Inflammatory macrophage (primary cell): Measurements from ENCODE around the gene FFAR1.
A peak's percentile ranks its signal among the peaks of the same experiment; 100 is the strongest.

Source experiments
- DNase-seq, 2 donors: peaks; one replicate each; pipeline ENCODE4 v3.0.0-alpha.2; 2020 to 2022
- total RNA-seq, 18 experiments: gene quantifications; one replicate each; lab custom pipeline; 2026; ENCODE audit warnings: mixed read lengths in 6 of 18, inconsistent platforms in 2 of 18; lab: John Stamatoyannopoulos, UW

The FFAR1 gene, protein sequence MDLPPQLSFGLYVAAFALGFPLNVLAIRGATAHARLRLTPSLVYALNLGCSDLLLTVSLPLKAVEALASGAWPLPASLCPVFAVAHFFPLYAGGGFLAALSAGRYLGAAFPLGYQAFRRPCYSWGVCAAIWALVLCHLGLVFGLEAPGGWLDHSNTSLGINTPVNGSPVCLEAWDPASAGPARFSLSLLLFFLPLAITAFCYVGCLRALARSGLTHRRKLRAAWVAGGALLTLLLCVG (N-terminal part only)
- 0 to 0.74 (median 0.22) reads per million in 18 experiments for total RNA-seq

DNA sequence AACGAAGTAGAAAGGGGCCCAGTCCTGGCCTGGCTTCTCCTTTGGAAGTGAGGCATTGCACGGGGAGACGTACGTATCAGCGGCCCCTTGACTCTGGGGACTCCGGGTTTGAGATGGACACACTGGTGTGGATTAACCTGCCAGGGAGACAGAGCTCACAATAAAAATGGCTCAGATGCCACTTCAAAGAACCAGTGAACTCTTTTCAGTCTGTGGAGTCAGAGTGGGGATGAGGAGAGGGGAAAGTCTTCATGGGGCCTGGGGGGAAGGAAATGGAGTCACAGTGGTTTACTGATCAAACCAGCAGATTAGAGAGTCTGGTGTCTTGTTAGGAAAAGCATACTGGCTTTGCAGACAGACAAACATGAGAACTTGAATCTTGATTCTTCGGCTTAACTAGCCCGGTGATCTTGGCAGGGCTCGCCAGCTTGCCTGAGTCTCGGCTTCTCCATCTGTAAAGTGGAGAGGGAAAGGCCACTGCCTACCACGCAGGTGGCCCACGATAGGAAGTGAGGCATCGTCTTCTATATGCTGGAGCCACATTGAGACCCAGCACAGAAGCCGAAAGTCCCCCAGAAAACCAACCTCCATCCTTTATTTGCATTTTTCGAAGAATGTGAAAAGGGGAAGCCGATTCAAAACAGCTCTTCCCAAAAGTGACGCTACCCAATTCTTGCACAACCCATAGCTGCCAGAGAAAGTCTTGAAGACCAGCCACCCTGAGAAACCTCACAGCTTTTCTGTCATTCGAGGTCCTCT, at the start of gene FFAR1:
FFAR1 (plus strand) TSS at position 732 of the 759 bp plus-strand sequence. CDS start 3,650 bp downstream, outside the sequence.
- peak; percentile 84 to 88 for DNase-seq

- DNase-seq = no peak
Observed at GRCh38 chr19:35297922-35298321, 49.8 kb upstream of the FFAR1 start.

GRCh38 chr19:35298561-35298972, 49.1 kb upstream of the FFAR1 start:
- DNase-seq = no peak

DNA sequence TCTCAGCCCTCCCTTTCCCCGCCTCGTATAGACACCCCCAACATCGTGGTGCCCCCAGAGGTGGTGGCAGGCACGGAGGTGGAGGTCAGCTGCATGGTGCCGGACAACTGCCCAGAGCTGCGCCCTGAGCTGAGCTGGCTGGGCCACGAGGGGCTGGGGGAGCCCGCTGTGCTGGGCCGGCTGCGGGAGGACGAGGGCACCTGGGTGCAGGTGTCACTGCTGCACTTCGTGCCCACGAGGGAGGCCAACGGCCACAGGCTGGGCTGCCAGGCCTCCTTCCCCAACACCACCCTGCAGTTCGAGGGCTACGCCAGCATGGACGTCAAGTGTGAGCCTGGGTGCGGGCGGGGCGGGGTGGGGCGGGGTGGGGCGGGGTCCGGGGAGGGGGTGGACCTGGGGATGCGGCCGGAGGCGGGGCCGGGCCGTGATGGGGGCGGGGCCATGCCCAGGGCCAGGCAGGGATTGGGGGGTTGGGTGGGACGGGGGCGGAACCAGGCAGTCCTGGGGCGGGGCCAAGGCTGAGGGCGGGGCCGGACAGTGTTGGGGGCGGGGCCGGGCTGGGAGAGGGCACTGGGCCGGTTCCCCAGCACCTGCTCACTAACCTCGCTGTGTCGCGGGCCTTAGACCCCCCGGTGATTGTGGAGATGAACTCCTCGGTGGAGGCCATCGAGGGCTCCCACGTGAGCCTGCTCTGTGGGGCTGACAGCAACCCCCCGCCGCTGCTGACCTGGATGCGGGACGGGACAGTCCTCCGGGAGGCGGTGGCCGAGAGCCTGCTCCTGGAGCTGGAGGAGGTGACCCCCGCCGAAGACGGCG, 48.0 kb upstream of the FFAR1 start:
- DNase-seq = no peak

DNA sequence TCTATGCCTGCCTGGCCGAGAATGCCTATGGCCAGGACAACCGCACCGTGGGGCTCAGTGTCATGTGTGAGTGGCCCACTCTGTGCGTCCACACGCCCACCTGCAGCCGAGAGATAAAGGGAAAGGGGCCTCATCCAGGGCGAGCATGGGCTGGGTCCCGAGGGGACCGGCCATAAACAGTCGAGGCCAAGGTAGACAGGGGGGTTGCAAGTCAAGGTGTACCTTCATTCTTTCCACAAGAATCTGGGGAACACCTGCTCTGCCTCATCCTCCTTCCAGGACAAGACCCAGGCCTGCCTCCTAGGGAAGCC, 47.4 kb upstream of the FFAR1 start:
- no peak for DNase-seq

DNA sequence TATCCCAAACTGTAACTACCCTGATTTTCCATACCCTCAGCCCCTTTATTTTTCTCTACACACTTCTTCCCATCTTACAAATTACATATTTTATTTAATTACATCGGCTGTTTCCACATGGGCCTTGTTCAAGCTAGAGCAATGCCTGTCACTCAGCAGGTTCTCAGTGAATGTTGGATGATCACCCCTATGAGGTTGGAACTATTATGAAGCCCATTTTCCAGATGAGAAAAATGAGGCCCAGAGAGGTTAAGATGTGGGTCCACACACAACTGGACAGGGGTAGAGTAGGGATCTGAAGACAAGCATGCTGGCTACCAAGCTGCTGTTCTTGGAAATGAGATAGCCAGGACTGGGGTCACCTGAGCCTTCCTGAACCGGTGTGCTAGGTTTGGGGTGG, 45.7 kb upstream of the FFAR1 start:
- DNase-seq = no peak

DNA sequence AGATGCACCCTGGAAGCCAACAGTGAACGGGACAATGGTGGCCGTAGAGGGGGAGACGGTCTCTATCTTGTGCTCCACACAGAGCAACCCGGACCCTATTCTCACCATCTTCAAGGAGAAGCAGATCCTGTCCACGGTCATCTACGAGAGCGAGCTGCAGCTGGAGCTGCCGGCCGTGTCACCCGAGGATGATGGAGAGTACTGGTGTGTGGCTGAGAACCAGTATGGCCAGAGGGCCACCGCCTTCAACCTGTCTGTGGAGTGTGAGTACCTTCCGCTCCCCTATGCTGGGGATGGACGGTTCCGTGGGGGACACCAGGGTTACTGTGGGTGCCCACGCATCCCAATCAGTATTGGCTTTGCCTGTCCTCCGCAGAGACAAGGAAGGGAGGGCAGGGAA, 45.3 kb upstream of the FFAR1 start:
- no peak for DNase-seq

GRCh38 chr19:35303357-35303915, 44.3 kb upstream of the FFAR1 start:
- DNase-seq = peak; percentile 34 to 56

DNA sequence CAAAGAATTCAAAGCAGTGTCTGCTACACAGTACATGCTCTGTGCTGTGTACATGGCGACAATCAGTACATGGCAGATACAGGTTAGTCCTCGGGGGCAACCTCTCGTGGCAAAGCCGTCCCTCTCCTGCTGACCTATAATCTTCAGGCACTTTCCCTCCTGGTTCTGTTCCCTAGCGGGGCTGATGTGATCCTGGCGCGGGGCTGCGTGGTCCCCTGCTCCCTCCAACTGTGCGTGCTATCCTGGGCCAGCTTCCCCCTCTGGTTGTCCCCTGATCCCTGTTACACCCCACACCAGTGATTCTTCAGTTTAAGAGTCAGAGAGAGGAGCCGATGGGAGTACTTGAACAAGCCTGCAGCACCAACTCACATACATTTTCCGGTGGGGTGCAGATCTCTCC, 43.7 kb upstream of the FFAR1 start:
- no peak for DNase-seq

DNA sequence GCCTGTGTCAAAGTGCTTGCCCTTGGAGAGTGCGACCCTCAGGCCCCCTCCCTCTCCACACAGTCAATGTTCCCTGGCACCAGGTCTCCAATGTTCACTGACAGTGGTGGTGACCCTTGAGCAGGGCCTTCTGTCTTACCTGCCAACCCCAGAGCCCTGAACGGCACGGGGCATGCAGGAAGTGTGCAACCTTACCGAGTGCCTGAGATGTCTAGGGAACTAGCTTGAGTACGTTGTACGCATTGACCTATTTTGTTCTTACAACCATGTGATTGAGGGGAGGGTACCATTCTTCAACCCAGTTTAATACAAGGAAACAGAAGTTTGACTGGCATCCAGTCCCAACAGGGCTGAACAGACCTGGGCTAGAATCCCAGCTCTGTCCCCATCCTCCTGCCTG, 42.5 kb upstream of the FFAR1 start:
- DNase-seq = peak in 1 of 2 donors; percentile 33

- DNase-seq = no peak
Observed at GRCh38 chr19:35306473-35307246, 41.0 kb upstream of the FFAR1 start.

DNA sequence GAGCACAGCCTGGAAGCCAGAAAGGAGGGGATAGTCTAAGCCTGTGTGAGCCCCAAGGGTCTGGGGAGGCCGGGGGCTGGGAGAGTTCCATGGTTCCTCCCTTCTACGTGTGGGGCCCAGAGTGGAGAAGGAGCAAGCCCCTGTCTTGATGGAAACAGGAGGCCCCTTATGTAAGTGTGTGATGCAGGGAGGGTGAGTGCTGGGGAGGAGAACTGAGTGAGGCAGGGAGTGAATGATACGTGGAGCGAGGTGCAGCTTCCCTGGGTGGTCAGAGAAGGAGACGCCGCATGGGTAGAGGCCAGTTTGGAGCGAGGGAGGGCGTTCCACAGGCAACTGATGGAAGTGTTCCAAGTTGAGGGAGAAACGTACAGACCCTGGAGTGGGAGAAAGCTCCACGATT, 39.8 kb upstream of the FFAR1 start:
- no peak for DNase-seq

DNA sequence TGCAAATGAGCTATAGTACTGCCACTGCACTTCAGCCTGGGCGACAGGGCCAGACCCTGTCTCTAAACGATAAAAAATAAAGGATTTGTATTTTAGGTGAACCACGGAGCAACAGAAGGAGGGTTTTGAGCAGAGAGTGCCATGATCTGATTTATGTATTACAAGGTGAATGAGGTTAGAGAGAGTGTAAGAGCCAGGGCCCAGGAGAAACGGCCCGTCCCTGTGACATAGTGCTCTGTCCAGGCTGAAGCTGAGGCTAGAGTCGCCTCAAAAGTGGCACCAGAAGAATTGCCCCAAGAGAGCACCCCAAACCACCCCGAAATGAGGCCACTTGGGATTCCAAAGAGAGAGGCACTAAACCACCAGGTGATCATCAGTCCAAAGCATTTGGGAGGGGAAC, 38.8 kb upstream of the FFAR1 start:
- no peak for DNase-seq

- DNase-seq = no peak
Observed at GRCh38 chr19:35309481-35310279, 38.0 kb upstream of the FFAR1 start.

DNA sequence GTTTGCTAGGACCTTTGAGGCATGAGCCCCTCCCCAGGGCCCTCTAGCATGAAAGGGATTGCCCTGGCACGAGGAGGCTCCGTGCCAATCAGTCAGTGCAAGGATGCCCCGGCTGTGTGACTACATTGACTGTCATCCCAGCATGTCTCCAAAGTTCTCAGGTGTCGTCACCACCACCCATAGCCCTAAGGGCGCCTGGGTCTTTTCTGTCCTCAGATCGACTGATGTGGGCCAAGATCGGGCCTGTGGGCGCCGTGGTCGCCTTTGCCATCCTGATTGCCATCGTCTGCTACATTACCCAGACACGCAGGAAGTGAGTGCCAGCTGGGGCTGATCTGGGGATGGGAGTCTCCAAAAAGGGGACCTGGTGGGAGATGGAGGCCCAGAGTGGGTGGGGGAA, 37.4 kb upstream of the FFAR1 start:
- no peak for DNase-seq

GRCh38 chr19:35310811-35311465, 36.8 kb upstream of the FFAR1 start:
- no peak for DNase-seq

- DNase-seq = no peak
Observed at GRCh38 chr19:35311901-35312665, 35.6 kb upstream of the FFAR1 start.

DNA sequence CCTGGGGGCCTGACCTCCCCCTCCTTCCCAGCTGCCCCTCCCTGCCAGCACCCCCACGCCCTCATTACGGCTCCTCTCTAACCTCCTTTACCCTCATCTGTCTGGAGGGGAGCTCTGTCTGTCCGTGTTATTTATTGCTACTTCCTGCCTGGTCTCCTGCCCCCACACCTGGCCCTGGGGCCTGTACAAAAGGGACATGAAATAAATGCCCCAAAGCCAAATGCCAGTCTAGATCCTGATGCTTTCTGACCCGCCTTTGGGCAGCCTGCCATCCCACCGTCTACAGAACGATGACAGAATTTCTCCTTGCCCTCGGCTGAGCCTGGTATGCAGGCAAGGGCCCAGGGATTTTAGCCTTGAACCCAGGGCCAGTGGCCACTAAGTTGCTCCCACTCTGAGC, 34.1 kb upstream of the FFAR1 start:
- no peak for DNase-seq

DNA sequence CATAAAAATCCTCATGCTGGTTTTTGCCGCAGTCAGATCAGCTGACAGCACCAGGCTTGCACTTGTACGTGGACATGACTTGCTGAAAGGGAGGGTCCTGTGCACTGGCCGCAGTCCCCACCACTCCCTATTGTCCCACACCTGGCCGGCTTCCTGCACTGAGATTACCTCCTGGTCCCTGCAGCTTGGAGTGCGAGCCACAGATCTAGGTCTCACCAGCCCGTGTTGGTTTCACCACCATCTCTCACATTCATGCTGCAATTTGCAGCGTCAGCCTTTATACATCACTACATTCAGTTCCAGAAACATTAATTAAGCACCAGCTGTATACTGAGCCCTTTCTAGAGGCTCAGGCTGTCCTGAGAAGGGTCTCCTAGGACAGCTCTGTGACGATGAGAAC, 33.7 kb upstream of the FFAR1 start:
- DNase-seq = no peak

GRCh38 chr19:35314858-35315470, 32.7 kb upstream of the FFAR1 start:
- DNase-seq = no peak
